Measurements from ENCODE around the gene STX1A.
"Not testable (repeated sequence)": the region's sequence is repeated elsewhere in the genome, so short reads cannot be mapped to it uniquely, and the experiment has no call there.

STX1A gene

DNA sequence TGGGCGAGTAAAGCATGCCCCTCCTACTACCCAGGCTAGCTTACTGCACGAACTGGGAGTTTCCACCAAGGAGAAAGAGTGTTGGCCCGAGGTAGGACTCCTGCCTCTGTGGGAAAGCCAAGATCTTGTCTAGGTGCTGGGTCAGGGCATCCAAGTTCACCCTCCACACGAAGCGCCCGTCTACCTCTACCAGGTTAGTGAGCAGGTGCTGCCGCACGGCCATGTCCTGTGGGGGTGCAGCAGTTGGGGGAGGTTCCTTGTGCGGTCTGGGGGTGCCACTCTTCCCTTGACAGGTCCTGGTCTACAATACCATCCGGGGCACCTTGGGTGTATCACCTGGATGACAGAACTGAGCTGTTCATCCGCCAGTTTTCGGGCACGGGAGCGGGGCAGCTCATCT is 17.4 kb upstream of the STX1A start:
- no peak for DNase-seq (ENCODE audit: low read depth in 2 of 2)

DNA sequence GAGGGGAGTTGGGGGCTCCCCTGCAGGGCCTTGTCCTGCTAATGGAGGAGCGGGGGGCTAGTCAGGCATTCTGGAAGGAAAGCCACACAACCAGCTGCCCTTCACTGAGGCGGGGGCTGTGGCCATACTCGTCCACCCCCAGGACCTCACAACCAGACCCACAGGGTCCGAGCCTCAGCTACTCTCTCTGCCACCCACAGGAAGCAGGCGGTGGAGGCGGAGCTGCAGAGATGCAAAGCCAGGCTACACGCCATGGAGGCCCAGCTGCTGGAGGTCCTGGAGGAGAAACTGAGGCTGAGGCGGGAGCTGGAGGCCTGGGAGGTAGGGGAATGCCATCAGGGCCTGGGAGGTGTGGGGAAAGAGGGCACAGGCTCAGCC is 16.0 kb upstream of the STX1A start:
- DNase-seq (ENCODE audit: low read depth in 2 of 2) = no peak

DNA sequence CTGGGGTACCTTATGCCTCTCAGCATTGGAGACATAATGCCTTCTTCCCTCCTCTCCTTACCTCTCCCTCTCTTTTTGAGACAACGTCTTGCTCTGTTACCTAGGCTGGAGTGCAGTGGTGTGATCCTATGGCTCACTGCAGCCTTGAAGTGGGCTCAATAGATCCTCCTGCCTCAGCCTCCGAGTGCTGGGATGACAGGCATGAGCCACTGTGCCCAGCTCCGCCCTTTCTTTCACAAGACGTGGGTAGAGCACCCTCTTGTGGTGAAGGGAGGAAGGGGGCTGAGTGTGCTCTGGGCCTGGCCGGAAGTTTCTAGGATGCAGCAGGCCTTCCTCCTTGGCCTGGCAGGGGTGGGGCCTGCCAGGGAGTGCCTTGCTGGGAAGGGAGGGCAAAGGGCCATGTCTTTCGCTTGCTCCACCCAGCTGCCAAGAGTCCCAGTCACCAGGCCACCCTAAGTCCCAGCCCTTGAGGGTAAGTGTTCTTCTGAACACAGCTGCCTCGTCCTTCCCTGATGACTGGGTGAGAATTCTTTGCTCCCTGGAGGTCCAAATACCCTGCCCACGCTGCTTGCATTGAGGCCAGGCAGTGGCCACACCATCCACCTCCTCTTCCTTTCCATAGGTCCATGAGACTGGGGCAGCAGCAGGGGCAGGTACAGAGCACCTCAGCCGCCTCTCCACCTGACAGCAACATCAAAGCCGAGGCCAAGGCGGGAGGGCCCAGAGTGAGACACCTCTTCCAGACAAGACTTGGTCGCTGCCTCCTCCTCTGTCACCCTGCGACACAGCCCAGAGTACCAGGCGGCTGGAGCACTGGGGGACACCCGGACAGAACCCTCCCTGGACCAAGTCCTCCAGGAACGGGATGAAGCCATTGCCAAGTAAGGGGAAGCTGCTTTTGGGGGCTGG is 15.4 kb upstream of the STX1A start:
- peak; percentile 59 to 68 for DNase-seq (ENCODE audit: low read depth in 2 of 2)

DNA sequence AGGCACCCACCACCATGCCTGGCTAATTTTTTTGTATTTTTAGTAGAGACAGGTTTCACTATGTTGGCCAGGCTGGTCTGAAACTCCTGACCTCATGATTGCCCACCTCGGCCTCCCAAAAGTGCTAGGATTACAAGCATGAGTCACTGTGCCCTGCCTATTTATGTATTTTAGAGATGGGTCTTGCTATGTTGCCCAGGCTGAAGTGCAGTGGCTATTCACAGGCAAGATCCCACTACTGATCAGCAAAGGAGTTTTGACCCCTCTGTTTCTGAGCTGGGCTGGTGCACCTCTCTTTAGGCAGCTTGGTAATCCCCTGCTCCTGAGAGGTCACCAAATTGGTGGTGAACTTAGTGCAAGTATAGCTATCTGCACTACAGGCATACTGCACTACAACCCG is 12.9 kb upstream of the STX1A start:
- no peak for DNase-seq (ENCODE audit: low read depth in 2 of 2)

DNA sequence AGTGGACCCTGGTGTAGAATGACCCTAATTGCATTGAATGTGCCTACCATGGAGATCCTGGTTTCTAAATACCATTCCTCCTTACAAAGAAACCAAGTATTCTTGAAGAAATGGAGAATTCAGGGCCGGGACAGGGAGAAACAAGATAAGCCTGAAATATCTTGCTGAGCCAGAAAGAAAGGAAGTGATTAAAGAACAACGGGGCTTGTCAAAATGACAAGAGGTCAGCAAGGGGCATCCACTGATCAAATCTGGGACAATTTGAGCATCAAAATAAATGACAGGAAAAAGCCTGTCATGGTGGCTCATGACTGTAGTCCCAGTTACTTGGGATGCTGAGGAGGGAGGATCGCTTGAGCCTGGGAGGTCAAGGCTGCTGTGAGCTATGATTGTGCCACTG is 11.0 kb upstream of the STX1A start:
- no peak for DNase-seq (ENCODE audit: low read depth in 2 of 2)

DNA sequence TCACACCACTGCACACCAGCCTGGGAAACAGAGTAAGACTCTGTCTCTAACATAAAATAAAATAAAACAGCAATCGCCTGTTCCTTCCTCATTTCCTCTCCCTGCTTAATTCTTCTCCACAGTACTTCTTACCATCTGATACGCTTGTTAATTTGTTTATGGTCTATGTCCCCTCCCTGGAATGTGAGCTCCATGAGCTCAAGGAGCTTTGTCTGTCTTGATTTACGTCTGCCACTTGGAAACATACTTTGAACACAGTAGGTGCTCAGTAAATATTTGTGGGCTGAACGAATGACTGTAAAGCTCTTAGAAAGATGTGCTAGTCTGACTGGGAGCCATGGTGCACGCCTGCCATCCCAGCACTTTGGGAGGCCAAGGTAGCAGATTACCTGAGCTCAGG is 9.1 kb upstream of the STX1A start:
- DNase-seq (ENCODE audit: low read depth in 2 of 2) = no peak

DNA sequence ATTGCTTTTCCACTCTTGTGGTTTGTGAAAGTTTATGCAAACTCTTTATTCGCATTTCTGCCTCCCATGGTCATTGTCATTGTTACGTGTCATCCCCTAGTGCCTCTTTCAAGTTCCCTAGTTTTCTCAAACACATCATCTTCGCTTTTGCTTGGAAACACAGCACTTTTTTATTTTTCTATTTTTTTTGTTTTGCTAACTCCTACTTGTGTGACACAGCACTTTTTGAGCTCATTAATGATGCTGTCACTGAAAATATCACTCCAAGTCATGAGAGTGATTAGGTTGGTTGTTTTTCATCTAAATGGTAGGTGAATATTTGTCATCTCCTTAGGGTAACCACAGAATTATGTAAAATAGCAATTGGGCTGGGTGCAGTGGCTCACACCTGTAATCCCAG is 8.5 kb upstream of the STX1A start:
- no peak for DNase-seq (ENCODE audit: low read depth in 2 of 2)

DNA sequence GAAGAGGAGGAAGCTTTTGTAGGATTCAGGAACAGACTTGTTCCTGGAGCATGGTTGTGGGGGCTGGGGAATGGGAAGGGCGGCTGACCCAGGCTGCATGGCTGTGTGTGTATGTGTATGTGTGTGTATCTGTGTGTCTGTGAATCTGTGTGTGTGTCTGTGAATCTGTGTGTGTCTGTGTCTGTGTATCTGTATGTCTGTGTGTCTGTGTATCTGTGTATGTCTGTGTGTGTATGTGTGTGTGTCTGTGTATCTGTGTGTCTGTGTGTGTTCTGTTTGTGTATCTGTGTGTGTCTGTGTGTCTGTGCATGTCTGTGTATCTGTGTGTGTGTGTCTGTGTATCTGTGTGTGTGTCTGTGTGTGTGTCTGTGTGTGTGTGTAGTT is 6.6 kb upstream of the STX1A start:
- DNase-seq (ENCODE audit: low read depth in 2 of 2) = no peak

DNA sequence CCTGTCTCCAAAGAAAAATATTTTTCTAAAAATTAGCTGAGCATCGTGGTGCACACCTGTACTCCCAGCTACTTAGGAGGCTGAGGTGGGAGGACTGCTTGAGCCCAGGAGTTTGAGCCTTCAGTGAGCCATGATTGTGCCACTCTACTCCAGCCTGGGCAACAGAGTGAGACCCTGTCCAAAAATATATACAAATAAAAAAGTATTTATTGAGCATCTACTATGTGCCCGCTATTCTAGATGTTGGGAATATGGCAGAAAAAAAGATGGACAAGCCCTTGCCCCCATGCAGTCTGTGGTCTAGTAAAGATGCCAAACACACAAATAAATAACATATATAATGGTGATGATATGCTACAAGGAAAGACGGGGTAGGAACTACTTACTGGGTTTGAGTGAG is 4.3 kb upstream of the STX1A start:
- DNase-seq (ENCODE audit: low read depth in 2 of 2) = no peak

DNA sequence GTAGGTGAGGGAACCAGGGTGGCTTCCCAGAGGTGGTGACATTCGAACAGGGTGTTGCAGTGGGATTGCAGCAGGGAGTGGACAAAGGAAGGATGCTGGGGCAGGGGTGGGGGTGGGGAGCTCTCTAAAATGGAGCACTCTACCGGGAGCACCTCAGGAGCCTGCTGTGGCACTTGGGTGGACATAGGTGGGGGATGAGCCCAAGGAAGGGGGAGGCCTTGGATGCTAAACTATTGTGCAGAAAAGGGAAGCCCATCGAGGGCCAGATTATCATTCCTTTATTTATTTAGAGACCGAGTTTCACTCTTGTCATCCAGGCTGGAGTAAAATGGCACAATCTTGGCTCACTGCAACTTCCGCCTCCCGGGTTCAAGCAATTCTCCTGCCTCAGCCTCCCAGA is 3.3 kb upstream of the STX1A start:
- DNase-seq (ENCODE audit: low read depth in 2 of 2) = no peak

DNA sequence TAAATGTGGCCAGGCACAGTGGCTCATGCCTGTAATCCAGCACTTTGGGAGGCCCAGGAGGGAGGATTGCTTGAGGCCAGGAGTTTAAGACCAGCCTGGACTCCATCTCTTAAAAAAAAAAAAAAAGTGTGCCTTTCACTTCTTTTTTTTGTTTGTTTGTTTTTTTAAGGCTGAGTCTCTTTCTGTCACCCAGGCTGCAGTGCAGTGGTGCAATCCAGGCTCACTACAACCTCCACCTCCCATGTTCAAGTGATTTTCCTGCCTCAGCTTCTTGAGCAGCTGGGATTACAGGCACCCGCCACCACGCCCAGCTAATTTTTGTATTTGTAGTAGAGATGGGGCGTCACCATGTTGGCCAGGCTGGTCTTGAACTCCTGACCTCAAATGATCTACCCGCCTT is 2.7 kb upstream of the STX1A start:
- not testable (repeated sequence) for DNase-seq (ENCODE audit: low read depth in 2 of 2)

DNA sequence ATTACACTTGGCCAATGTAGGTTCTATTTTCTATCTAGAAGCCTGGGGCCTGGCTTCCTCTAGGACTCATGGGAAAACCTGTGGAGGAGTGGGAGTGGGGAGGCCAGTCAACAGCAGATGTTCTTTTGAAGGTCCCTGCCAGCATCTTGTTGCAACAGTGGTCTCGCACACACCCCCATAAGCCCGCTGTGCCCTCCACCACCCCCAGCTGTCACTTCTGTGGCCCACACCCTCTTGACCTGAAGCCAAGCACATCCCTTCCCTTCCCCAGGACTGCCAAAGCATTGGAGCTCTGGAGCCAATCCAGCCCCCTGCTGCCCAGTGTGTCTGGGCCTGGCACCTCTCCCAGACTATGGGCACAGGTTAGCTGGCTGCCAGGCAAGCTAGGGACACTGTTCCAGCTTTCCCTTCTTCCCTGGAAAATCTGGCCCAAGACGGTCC is 1.9 kb upstream of the STX1A start:
- no peak for DNase-seq (ENCODE audit: low read depth in 2 of 2)

DNA sequence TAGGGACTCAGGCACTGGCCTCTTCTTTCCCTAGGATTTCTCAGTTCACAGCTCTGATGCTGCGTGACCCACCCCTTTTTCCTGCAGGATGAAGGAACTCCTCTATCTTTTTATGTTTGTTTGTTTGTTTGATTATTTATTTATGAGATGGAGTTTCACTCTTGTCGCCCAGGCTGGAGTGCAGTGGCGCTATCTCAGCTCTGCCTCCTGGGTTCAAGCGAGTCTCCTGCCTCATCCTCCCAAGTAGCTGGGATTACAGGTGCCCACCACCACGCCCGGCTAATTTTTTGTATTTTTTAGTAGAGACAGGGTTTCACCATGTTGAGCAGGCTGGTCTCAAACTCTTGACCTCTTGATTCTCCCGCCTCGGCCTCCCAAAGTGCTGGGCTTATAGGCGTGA is 974 bp upstream of the STX1A start:
- not testable (repeated sequence) for DNase-seq (ENCODE audit: low read depth in 2 of 2)

DNA sequence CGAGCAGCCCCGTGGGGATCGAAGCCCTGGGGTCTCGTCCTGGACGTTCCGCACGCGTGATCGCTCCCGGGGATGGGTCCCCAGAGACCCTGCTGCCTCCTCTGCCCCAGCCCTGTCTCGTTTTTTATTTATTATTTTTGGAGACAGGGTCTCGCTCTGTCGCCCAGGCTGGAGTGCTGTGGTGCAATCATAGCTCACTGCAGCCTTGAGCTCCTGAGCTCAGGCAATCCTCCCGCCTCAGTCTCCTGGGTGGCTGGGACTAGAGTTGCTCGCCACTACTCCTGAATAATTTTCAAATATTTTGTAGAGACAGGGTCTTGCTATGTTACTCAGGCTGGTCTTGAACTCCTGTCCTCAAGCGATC is 319 bp upstream of the STX1A start:
- no peak for DNase-seq (ENCODE audit: low read depth in 2 of 2)

DNA sequence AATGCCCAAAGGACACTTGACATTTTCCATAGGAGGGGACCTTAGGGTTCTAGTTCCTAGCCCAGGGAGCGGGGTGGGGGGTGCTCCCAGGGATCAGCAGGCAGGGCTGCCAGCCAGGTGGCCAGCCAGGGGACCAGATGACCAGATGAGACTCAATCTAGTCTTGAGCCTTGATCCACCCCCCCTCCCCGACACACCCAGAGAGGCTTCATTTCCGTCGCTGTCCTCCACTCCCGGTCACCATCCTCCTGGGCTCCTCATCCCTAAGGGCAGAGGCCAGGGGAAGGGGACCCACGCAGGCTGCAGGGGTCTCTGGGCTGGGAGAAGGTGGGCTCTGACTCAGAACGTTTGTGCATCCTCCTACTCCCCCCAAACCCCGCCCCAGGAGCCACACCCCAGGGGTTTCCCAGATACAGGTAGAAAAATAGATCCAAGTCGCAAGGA is 1.0 kb downstream of the STX1A start:
- DNase-seq (ENCODE audit: low read depth in 2 of 2) = no peak

DNA sequence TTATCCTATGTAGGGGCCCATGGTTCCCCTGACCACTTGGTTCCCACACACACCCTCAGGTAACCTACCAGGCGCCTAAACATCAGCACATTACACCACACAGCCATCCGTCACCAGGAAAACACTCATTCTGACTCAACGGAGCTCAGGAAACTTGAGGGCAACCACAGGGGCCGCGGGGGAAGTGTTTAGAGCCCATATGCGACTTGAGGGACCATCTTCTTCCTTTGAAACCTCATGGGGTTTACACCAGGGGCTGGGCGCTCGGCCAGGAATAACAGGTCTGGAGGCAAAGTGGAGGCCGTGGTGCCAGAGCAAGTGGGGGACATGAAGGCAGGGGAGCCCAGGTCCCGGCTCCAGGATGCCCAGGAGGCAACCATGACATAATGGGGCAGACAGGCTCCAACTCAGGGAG is 1.5 kb downstream of the STX1A start:
- peak; percentile 63 to 65 for DNase-seq (ENCODE audit: low read depth in 2 of 2)

DNA sequence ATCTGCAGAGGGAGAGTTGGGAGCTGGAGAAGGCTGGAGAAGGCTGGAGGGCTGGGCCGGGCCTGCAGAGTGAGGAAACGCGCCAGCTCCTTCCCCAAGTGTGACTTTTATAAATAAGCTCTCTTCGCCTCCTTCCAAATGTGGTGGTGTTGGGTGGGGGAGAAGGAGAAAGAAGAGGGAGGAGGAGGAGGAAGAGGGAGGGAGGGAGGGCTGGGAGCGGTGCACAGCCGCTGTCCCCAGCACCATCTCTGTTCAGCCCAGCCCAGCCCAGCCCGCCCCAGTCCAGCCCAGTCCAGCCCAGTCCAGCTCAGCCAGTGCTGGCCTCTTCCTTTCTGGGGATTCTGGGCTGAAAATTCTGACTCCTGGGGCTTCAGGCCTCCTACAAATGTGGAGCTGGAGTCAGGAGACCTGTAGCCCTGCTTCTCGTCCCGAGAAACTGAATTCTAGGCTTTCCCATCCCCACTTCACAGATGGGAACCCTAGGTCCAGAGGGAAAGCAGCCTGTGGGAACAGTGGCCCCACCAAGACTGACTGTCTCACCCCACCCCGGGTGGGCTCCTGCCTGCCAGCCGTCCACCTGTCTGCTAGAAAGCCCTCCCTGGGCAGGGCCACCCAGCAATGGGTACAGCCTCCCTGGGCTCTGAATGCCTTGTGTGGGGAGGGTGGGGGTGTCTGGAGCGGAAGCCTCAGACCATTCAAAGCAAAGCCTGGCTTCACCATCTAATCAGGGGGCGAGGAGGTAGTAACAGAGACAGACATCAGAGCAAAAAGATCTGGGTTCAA is 2.3 kb downstream of the STX1A start:
- DNase-seq (ENCODE audit: low read depth in 2 of 2) = no peak

DNA sequence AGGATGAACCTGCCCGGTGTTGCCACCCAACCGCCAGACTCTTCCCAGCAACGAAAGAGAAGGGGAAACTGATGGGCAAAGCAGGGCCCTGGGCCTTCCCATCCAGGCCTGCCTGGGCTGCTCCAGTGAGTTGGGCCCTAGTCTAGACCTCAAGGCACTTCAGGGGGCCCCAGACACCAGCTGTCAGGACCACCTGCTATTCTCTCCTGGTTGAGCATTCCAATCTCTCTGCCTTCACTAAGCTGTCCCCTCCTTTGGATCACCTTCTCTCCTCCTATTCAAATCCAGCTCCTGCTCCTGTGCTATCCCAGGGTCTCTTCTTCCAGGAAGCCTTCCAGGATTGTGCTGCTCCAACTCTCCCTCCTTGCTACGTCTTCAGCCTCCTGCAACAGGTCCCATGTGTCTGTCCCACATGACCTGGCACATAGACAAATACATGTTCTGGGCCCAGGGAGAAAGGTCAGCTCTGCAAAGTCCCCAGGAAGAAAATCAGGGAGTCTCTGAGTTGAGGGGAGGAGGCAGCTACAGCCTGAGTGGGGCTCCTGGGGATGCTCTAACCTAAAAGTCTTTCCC is 3.1 kb downstream of the STX1A start:
- DNase-seq (ENCODE audit: low read depth in 2 of 2) = no peak

DNA sequence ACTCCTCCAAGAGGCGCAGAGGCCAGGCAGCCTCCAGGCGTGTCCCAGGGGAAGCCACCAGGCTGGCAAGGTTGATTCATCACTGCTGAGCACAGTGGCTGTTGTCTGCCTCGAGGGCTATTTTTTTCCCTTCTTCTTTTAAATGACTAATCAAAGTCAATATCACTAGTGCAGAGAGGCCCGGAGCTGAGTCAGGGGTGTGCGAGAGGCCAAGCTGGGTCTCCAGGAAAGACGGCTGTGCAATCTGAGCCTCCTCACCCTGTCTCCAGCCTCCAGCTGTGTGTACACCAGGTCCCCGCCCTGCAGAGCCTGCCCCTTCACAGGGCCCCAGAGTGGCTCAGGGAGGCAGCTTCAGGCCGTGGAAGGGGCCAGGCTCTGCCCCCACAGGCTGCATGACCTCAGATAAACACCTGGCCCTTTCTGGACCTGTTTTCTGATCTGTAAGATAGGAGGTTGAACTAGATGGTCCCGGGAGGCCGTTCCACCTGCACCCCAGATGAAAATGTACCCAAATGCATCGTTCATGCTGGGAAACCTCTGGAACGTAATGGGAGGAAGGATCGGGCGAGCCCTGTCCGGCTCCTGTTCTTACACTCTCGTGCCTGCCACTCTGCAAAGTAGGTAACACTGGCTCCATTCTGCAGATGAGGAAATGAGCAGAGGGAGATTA is 3.7 kb downstream of the STX1A start:
- no peak for DNase-seq (ENCODE audit: low read depth in 2 of 2)

DNA sequence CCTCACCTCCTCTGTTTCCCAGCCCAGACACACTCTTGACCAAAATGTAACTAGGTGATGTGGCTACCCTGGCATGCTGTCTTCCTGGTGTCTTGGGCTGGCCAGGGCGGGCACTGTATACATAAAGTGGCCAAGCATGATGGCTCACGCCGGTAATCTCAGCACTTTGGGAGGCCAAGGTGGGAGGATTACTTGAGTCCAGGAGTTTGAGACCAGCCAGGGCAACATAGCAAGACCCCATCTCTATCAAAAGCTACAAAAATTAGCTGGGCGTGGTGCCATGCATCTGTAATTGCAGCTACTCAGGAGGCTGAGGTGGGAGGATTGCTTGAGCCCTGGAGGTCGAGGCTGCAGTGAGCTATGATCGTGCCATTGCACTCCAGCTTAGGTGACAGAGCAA is 6.2 kb downstream of the STX1A start:
- not testable (repeated sequence) for DNase-seq (ENCODE audit: low read depth in 2 of 2)

DNA sequence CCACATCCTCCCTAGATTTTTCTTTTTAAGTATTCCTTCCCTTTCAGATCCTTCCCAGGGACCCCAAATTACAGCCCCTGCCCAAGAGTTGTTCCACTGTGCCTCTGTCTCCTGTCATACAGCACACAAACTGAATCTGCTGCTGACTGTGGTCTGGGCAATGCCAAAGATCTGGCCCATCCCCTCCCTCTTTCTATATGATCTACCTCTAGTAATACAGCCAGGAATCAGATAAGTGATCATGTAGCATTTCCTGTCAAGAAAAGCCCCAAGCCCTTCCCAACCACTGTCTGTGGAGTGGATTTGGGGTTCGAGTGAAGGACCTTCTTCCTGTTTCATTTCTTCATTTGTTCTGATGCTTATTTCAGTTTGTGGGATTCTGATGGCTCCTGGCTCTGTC is 6.7 kb downstream of the STX1A start:
- DNase-seq (ENCODE audit: low read depth in 2 of 2) = no peak

DNA sequence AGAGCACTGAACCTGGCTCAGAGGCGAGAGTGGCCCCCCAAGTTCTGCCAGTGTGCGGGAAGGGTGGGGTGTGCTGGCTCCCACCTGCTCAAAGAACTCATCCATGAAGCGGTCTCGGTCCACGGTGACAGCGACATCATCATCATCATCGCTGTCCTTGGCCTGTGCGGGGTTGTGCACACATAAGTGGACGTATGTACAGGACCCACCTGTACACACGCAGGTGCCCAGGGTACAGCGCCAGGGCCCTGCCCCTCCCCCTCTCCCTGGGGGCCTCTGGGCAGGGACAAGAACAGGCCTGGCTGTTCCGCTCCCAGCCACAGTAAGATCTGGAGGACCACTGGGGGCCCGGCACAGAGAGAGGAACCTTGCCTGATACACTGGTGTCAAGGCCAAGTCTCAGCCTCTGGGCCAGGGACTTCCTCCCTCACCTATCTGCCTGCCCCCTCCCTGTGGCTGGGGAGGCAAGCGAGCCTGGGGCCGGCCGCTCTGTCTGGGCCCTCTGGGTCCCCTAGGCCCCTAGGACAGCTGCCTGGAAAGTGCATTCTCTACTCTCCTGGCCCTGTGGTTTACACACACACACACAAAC is 10.4 kb downstream of the STX1A start:
- DNase-seq (ENCODE audit: low read depth in 2 of 2) = no peak

Data from stimulated activated CD8-positive, alpha-beta memory T cell treated with anti-CD3 and anti-CD28 coated beads, Interleukin-2, amount 100 ng/mL, for 1 hour (primary cell).